GM23338 (cell line): Measurements from ENCODE around the gene TFB1M. TPM values are rescaled to one million over a fixed set of nuclear protein-coding genes. Genes with fewer than 3 reads are reported as not detected.

Experiments used
- ATAC-seq: fragments of 200-7000 bp; cut with Tn5 transposase; 3 replicates; pipeline ENCODE4 v1.9.1; 2020
- DNase-seq: peaks from one replicate; pipeline ENCODE4 v3.0.0-alpha.2; 2015; ENCODE audit warnings: low spot score
- H2AFZ ChIP-seq: fragments of 200-600 bp; sonication (generic); 2 replicates; pipeline ENCODE4 v1.8.0; 2016; ENCODE audit warnings: antibody characterized with exemption, mild to moderate bottlenecking, moderate library complexity
- H3F3A ChIP-seq: fragments of 200-600 bp; sonication (generic); replicated peaks from 2 replicates; pipeline ENCODE4 v1.8.0; 2017; ENCODE audit warnings: antibody characterized with exemption, mixed run types, low read depth
- H3K27ac ChIP-seq: fragments of 200-600 bp; sonication (generic); 2 replicates; pipeline ENCODE4 v1.6.1; 2016; ENCODE audit warnings: low read depth
- H3K27me3 ChIP-seq: fragments of 200-600 bp; sonication (generic); 2 replicates; pipeline ENCODE4 v1.8.0; 2016; ENCODE audit warnings: mild to moderate bottlenecking, mixed run types, moderate library complexity; ENCODE audit not compliant: insufficient read depth
- H3K36me3 ChIP-seq: fragments of 200-600 bp; sonication (generic); 2 replicates; pipeline ENCODE4 v1.8.0; 2016; ENCODE audit warnings: mild to moderate bottlenecking; ENCODE audit not compliant: insufficient read depth
- H3K4me1 ChIP-seq: fragments of 200-600 bp; sonication (generic); 2 replicates; pipeline ENCODE4 v1.8.0; 2016; ENCODE audit warnings: mild to moderate bottlenecking, moderate library complexity; ENCODE audit not compliant: insufficient read depth
- H3K4me2 ChIP-seq: fragments of 200-600 bp; sonication (generic); 2 replicates; pipeline ENCODE4 v1.7.1; 2017; ENCODE audit warnings: mixed run types
- H3K4me3 ChIP-seq: fragments of 200-600 bp; sonication (generic); 2 replicates; pipeline ENCODE4 v1.6.1; 2016; ENCODE audit warnings: mixed run types
- H3K79me2 ChIP-seq: fragments of 200-600 bp; sonication (generic); replicated peaks from 2 replicates; pipeline ENCODE4 v1.8.0; 2017; ENCODE audit warnings: mild to moderate bottlenecking; ENCODE audit not compliant: insufficient read depth
- H3K9me2 ChIP-seq: fragments of 200-600 bp; sonication (generic); 2 replicates; pipeline ENCODE4 v1.8.0; 2017; ENCODE audit not compliant: insufficient read depth
- H4K20me1 ChIP-seq: fragments of 200-600 bp; sonication (generic); replicated peaks from 2 replicates; pipeline ENCODE4 v1.8.0; 2017; ENCODE audit warnings: mild to moderate bottlenecking; ENCODE audit not compliant: insufficient read depth
- H3K27ac Mint-ChIP-seq: 2 replicates; pipeline ENCODE4 v1.8.0; 2020; ENCODE audit warnings: inconsistent platforms, mild to moderate bottlenecking, moderate library complexity, mixed read lengths
- H3K27me3 Mint-ChIP-seq: 3 replicates; pipeline ENCODE4 v1.8.0; 2022; ENCODE audit warnings: low read depth, mild to moderate bottlenecking, moderate library complexity, mixed read lengths, inconsistent platforms; ENCODE audit not compliant: insufficient read depth, poor library complexity
- H3K36me3 Mint-ChIP-seq: 3 replicates; pipeline ENCODE4 v1.8.0; 2021; ENCODE audit warnings: low read depth, mild to moderate bottlenecking, inconsistent platforms, moderate library complexity, mixed read lengths
- H3K4me1 Mint-ChIP-seq: 3 replicates; pipeline ENCODE4 v1.8.0; 2020; ENCODE audit warnings: mild to moderate bottlenecking, inconsistent platforms, mixed read lengths
- H3K4me3 Mint-ChIP-seq: 3 replicates; pipeline ENCODE4 v1.8.0; 2021; ENCODE audit warnings: moderate library complexity, mild to moderate bottlenecking, inconsistent platforms, mixed read lengths
- H3K9me3 Mint-ChIP-seq: 3 replicates; pipeline ENCODE4 v1.8.0; 2020; ENCODE audit warnings: moderate library complexity, mild to moderate bottlenecking, inconsistent platforms, mixed read lengths
- ETS1 ChIP-seq: IDR thresholded peaks from 2 replicates; pipeline ENCODE4 v1.6.1; 2016; ENCODE audit warnings: antibody characterized with exemption
- EZH2 ChIP-seq: fragments of 200-600 bp; sonication (generic); IDR thresholded peaks from one replicate; pipeline ENCODE4 v1.8.0; 2017; ENCODE audit warnings: antibody characterized with exemption, mild to moderate bottlenecking, low read depth; ENCODE audit not compliant: unreplicated experiment
- ZNF462 ChIP-seq: fragments of 250-450 bp; sonication (Bioruptor Pico); IDR thresholded peaks from 2 replicates; pipeline ENCODE4 v1.5.0; 2020; ENCODE audit warnings: mild to moderate bottlenecking, moderate library complexity
- polyA plus RNA-seq: library from polyadenylated mRNA; unstranded; fragments of >200 nt; fragmentation: Nextera tagmentation; extraction: Ambion mirVana; gene quantifications from 2 replicates; pipeline ENCODE4 v1.2.1, GENCODE V29; 2016
- total RNA-seq: library from RNA; depleted of rRNA; stranded (reverse); fragments of >200 nt; shearing (Covaris generic); gene quantifications from 2 replicates; pipeline ENCODE4 v1.2.3, GENCODE V29; 2014
- TF ChIP-seq, protein P1 (sequence below), 2 experiments: fragments of 200-600 bp in 1 of 2; sonication (generic) in 1 of 2; conservative IDR thresholded peaks; 2 replicates each; pipeline versions ENCODE4 v1.5.1 to v1.6.1; 2016 to 2017; ENCODE audit warnings: antibody characterized with exemption in 2 of 2, low read depth in 2 of 2, mild to moderate bottlenecking in 2 of 2, moderate library complexity in 1 of 2

TFB1M gene
- total and polyA plus RNA-seq, 2 experiments from 2014 or later = 51.1 to 66.9 TPM

DNA sequence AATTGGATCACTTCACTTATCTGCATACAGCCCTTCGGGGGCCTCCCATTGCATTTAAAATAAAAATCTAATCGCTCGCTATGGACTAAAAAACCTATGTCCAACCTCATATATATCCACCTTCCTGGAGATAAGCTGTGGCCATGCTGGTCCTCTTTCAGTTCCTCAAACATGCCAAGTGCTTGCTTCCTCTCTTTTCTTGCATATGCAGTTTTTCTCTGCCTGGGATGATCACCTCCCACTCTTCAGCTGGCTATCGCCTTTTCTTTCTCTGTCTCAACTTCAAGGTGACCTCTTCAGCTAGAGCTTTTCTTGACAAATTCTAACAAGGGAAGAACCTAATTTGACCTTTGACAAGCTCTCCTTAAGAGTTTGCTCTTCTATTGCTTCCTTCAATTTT lies 5.6 kb upstream of the TFB1M start:
- Histone ChIP-seq H2AFZ (0 out of 2 replicates have a peak overlapping the region, but pooled peaks have one; percentile 14), H3K27me3 (no peaks in the 10 kb centered on the region), H3K36me3 (no peaks in the 10 kb centered on the region), H3F3A (no peaks in the 10 kb centered on the region), H3K4me2 (no peak overlapping the region), H3K4me3 (no peak overlapping the region), H3K9me2 (peaks cover 6% of the 10 kb centered on the region; the same call in 1 of the 2 replicates), H4K20me1 (no peaks in the 10 kb centered on the region), H3K4me1 (no peaks in the 10 kb centered on the region; the same call in 1 of the 2 replicates), H3K79me2 (no peaks in the 10 kb centered on the region), H3K27ac (no peak overlapping the region)
- DNase-seq (no peak), ATAC-seq (no peak)
- TF ChIP-seq ZNF462 = no peak
- H3K4me1 Mint-ChIP-seq = peaks cover 3% of the 10 kb centered on the region; the same call in 2 of the 3 replicates
- H3K9me3 Mint-ChIP-seq = no peaks in the 10 kb centered on the region
- no peaks in the 10 kb centered on the region for H3K27me3 Mint-ChIP-seq
- no peak overlapping the region for H3K4me3 Mint-ChIP-seq
- H3K36me3 Mint-ChIP-seq = no peaks in the 10 kb centered on the region
- H3K27ac Mint-ChIP-seq = no peak overlapping the region

DNA sequence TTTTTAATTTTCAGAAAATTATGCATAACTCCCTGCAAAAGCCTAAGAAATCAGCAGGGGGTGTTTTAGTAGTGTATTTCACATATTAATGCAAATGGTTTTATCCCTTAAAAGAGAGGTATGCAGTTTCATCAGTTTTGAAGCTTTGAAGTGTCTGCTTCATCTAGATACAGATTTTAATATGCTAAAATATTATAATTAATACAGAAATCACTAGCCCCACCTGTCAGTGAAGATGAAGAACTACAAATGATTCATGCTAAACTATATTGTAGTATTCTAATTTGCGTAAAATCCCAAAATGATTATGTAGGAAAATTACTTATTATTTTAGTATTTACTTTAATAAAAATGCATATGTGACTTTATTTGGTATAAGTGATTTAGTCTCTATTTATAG lies 2.9 kb upstream of the TFB1M start:
- peaks cover 17% of the 10 kb centered on the region for H3K79me2 ChIP-seq
- DNase-seq (no peak), ATAC-seq (no peak)
- H4K20me1 ChIP-seq = no peaks in the 10 kb centered on the region
- Mint-ChIP-seq H3K27ac (no peak overlapping the region), H3K36me3 (peaks cover 8% of the 10 kb centered on the region; the same call in 2 of the 3 replicates), H3K4me3 (no peak overlapping the region), H3K27me3 (peaks cover 3% of the 10 kb centered on the region), H3K9me3 (no peaks in the 10 kb centered on the region), H3K4me1 (peaks cover 8% of the 10 kb centered on the region; the same call in 2 of the 3 replicates)
- H3K9me2 ChIP-seq = peaks cover 6% of the 10 kb centered on the region; the same call in 1 of the 2 replicates
- H3K36me3 ChIP-seq = no peaks in the 10 kb centered on the region
- H2AFZ ChIP-seq = no peak overlapping the region
- TF ChIP-seq, protein P1, sequence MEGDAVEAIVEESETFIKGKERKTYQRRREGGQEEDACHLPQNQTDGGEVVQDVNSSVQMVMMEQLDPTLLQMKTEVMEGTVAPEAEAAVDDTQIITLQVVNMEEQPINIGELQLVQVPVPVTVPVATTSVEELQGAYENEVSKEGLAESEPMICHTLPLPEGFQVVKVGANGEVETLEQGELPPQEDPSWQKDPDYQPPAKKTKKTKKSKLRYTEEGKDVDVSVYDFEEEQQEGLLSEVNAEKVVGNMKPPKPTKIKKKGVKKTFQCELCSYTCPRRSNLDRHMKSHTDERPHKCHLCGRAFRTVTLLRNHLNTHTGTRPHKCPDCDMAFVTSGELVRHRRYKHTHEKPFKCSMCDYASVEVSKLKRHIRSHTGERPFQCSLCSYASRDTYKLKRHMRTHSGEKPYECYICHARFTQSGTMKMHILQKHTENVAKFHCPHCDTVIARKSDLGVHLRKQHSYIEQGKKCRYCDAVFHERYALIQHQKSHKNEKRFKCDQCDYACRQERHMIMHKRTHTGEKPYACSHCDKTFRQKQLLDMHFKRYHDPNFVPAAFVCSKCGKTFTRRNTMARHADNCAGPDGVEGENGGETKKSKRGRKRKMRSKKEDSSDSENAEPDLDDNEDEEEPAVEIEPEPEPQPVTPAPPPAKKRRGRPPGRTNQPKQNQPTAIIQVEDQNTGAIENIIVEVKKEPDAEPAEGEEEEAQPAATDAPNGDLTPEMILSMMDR (conservative IDR thresholded peaks at IDR 0.05; ENCODE audit: low read depth in 2 of 2) = peak in 1 of 2 experiments; percentile 33; a peak in 1 of 4 replicates
- TF ChIP-seq EZH2 = no peak
- no peak for TF ChIP-seq ETS1
- H3K27ac ChIP-seq = no peak overlapping the region
- H3K4me1 ChIP-seq = no peaks in the 10 kb centered on the region; the same call in 1 of the 2 replicates
- no peak overlapping the region for H3K4me2 ChIP-seq
- no peaks in the 10 kb centered on the region for H3F3A ChIP-seq
- H3K4me3 ChIP-seq = no peak overlapping the region
- H3K27me3 ChIP-seq = no peaks in the 10 kb centered on the region
